Calu3 (cell line): ENCODE measurements around the gene IMP4. TPM values are rescaled to one million over a fixed set of nuclear protein-coding genes. Genes with fewer than 3 reads are reported as not detected.

Experiments
- BruUV-seq: library from RNA; stranded (reverse); fragments of 400-500 nt; replicated peaks from 2 replicates; lab custom pipeline; 2021; lab: Mats Ljungman, UMichigan
- CTCF ChIA-PET: fragments of 300-600 bp; sonication (Branson Sonifier 250); formaldehyde crosslinking; loops from one replicate; lab custom pipeline; 2022; ENCODE audit warnings: antibody characterized with exemption; lab: Charles Lee
- DNase-seq: peaks from one replicate; pipeline ENCODE4 v3.0.0; 2022
- H3K27ac Mint-ChIP-seq: one replicate; pipeline ENCODE4 v1.8.0; 2022; ENCODE audit warnings: mixed read lengths; ENCODE audit not compliant: unreplicated experiment
- H3K27me3 Mint-ChIP-seq: one replicate; pipeline ENCODE4 v1.8.0; 2022; ENCODE audit warnings: mixed read lengths; ENCODE audit not compliant: unreplicated experiment
- H3K36me3 Mint-ChIP-seq: one replicate; pipeline ENCODE4 v1.8.0; 2022; ENCODE audit warnings: mild to moderate bottlenecking, moderate library complexity, mixed read lengths; ENCODE audit not compliant: insufficient read depth, unreplicated experiment
- H3K4me1 Mint-ChIP-seq: one replicate; pipeline ENCODE4 v1.8.0; 2022; ENCODE audit warnings: mild to moderate bottlenecking, low read depth, mixed read lengths; ENCODE audit not compliant: unreplicated experiment
- H3K4me3 Mint-ChIP-seq: one replicate; pipeline ENCODE4 v1.8.0; 2022; ENCODE audit warnings: mild to moderate bottlenecking, low read depth, moderate library complexity, mixed read lengths; ENCODE audit not compliant: unreplicated experiment
- H3K9me3 Mint-ChIP-seq: one replicate; pipeline ENCODE4 v1.8.0; 2022; ENCODE audit warnings: low read depth, mixed read lengths; ENCODE audit not compliant: unreplicated experiment
- intact Hi-C: fragments of 100-400 bp; cut with micrococcal nuclease; formaldehyde crosslinking; loops from one replicate; pipeline ENCODE4 v1.10.0; 2022; ENCODE audit not compliant: unreplicated experiment
- total RNA-seq: library from RNA; stranded (reverse); gene quantifications from 2 replicates; pipeline ENCODE4 v1.2.3, GENCODE V29; 2022
- TF ChIP-seq, protein P1 (sequence below): fragments of 200-600 bp; IDR thresholded peaks from one replicate; pipeline ENCODE4 v1.8.0; 2022; ENCODE audit warnings: antibody characterized with exemption; ENCODE audit not compliant: unreplicated experiment

The IMP4 gene
- total RNA-seq, 1 experiment from 2014 or later: 89.4 TPM

DNA sequence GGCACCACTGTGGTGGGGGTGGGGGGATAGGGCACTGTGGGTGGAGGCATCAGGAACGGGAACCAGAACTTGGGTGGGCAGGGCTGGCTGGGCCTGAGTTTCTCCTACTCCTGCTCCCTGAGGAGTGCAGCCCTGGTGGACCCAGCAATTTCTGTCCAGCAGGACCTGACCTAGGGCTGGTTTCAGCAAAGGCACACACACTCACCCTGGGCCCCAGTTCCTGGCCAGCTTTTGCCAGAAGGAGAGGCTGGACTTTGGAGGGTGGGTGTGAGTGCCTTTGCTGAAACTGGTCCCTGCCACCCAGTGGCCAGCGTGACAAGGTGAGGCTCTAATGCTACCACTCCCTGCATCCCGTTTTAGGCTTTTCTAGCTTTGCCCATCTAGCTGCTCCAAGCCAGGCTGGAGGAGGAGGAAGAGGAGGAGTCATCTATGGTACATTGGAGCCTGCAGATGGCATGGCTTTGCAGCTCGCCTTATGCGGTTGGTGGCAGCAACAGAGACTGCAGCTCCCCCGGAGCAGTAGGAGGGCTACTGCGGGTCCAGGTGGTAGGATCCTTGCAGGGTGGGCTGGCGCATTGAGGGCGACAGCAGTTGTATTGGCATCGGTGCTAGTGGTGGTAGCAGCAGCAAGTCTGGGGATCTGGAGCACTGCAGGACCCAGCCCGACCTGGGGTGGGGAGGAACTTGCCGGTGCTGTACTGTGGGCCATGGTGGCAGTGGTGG is 40.4 kb upstream of the IMP4 start:
- DNase-seq: no peak
- CTCF ChIA-PET: no interaction called here
- intact Hi-C loops: no loop called here
- Mint-ChIP-seq H3K9me3 (no peaks in the 10 kb centered on the region), H3K27me3 (peaks cover 40% of the 10 kb centered on the region), H3K27ac (no peak overlapping the region), H3K36me3 (no peaks in the 10 kb centered on the region), H3K4me3 (no peak overlapping the region), H3K4me1 (no peaks in the 10 kb centered on the region)
- no TSS peak for BruUV-seq
- TF ChIP-seq, protein P1, sequence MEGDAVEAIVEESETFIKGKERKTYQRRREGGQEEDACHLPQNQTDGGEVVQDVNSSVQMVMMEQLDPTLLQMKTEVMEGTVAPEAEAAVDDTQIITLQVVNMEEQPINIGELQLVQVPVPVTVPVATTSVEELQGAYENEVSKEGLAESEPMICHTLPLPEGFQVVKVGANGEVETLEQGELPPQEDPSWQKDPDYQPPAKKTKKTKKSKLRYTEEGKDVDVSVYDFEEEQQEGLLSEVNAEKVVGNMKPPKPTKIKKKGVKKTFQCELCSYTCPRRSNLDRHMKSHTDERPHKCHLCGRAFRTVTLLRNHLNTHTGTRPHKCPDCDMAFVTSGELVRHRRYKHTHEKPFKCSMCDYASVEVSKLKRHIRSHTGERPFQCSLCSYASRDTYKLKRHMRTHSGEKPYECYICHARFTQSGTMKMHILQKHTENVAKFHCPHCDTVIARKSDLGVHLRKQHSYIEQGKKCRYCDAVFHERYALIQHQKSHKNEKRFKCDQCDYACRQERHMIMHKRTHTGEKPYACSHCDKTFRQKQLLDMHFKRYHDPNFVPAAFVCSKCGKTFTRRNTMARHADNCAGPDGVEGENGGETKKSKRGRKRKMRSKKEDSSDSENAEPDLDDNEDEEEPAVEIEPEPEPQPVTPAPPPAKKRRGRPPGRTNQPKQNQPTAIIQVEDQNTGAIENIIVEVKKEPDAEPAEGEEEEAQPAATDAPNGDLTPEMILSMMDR: no peak

GRCh38 chr2:130303169-130303568 is 39.5 kb upstream of the IMP4 start:
- no TSS peak for BruUV-seq
- intact Hi-C loops: no loop called here
- Mint-ChIP-seq H3K9me3 (no peaks in the 10 kb centered on the region), H3K27me3 (peaks cover 40% of the 10 kb centered on the region), H3K27ac (no peak overlapping the region), H3K36me3 (no peaks in the 10 kb centered on the region), H3K4me1 (no peaks in the 10 kb centered on the region), H3K4me3 (no peak overlapping the region)
- TF ChIP-seq, protein P1: no peak
- CTCF ChIA-PET: no interaction called here
- no peak for DNase-seq

DNA sequence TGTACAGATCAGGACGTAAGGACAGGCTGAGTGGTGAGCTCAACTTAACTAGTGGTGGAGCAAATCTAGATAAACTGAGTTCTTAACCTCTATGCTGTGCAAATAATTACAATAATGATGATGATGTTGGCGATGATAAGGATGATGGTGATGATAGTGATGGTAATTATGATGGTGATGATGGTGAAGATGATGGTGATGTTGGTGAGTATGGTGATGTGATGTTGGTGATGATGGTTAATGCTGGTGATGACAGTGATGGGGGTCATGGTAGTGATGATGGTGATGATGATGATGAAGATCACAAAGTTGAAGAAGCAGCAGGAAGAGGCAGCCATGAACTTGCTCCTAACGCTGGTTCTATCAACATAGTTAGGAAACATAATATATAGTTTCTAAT is 38.0 kb upstream of the IMP4 start:
- BruUV-seq: no TSS peak
- no peak overlapping the region for H3K4me3 Mint-ChIP-seq
- CTCF ChIA-PET: interaction anchor here (0.7 kb wide), 1 partner anchor 107 kb away, joined by 3 read pairs; no protein-coding TSS in a partner anchor
- H3K4me1 Mint-ChIP-seq: no peaks in the 10 kb centered on the region
- H3K9me3 Mint-ChIP-seq: no peaks in the 10 kb centered on the region
- no peak overlapping the region for H3K27ac Mint-ChIP-seq
- H3K27me3 Mint-ChIP-seq: peaks cover 32% of the 10 kb centered on the region
- intact Hi-C loops: no loop called here
- no peak for DNase-seq
- H3K36me3 Mint-ChIP-seq: no peaks in the 10 kb centered on the region
- TF ChIP-seq, protein P1: no peak

DNA sequence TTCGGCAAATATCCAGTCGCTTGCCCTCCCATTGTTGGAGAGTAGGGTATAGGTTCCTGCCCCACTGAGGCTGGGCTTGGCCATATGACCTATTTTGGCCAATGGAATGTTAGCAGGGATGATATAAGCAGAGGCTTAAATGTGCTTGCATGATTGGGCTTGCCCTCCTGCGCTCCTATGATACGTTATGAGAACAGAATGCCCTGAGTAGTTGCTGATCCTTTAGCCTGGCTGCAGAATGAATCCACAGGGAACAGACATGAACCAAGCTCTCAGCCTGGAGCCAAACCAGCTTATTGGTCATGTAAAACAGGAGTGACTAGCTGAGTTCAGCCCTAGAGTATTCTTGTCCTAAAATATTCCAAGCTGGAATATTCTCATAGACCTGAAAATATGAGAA is 34.8 kb upstream of the IMP4 start:
- Mint-ChIP-seq H3K27me3 (peaks cover 8% of the 10 kb centered on the region), H3K4me1 (no peaks in the 10 kb centered on the region), H3K9me3 (no peaks in the 10 kb centered on the region), H3K36me3 (no peaks in the 10 kb centered on the region), H3K27ac (no peak overlapping the region), H3K4me3 (no peak overlapping the region)
- CTCF ChIA-PET: no interaction called here
- TF ChIP-seq, protein P1: no peak
- intact Hi-C loops: no loop called here
- BruUV-seq: no TSS peak
- no peak for DNase-seq
